HS-27A (cell line): Measurements from ENCODE around the gene OPHN1.
"Not testable (repeated sequence)": the region's sequence is repeated elsewhere in the genome, so short reads cannot be mapped to it uniquely, and the experiment has no call there.

Experiments used
- DNase-seq: peaks from one replicate; pipeline ENCODE4 v3.0.0-alpha.2; 2012; ENCODE audit warnings: low read depth, missing footprints

Gene OPHN1

DNA sequence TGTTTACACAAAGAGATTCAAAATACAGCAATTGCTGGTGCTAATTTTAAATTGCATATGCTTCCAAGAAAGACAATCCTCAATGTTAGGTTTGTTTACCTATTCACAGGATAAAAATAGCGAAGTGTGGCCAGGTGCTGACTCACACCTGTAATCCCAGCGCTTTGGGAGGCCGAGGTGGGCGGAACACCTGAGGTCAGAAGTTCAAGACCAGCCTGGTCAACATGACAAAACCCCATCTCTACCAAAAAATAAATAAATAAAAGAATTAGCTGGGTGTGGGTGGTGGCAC is 77.7 kb downstream of the OPHN1 start:
- no peak for DNase-seq

- no peak for DNase-seq
Measured at GRCh38 chrX:68354879-68355628, 78.2 kb downstream of the OPHN1 start.

- no peak for DNase-seq
Measured at GRCh38 chrX:68345025-68345424, 88.3 kb downstream of the OPHN1 start.

GRCh38 chrX:68343551-68343950 is 89.7 kb downstream of the OPHN1 start:
- no peak for DNase-seq

DNA sequence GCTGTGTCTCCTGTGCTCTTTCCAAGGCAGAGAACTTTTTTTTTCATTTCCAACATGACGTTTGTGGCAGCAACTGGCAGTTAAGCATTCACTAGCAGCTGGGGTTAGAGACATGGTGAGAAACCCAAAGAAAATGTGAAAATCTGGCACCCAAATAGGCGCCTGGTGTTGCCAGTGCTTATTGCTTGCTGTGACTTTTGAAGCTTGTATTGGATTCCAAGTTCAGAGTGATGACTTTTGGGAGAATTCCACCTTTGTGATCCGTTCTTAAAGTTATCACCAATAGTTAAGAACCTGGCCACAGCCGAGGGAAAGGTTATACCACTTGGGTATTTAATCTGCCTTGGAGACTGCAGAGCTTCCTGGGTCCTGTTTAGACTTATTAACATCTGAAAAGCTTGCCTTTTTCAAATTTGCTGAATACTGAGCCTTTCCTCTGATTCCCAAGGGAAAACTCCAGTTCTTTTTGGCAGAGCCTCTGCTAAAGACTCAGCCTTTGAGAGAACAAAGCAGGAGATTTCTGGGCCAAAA is 101.0 kb downstream of the OPHN1 start:
- no peak for DNase-seq

DNA sequence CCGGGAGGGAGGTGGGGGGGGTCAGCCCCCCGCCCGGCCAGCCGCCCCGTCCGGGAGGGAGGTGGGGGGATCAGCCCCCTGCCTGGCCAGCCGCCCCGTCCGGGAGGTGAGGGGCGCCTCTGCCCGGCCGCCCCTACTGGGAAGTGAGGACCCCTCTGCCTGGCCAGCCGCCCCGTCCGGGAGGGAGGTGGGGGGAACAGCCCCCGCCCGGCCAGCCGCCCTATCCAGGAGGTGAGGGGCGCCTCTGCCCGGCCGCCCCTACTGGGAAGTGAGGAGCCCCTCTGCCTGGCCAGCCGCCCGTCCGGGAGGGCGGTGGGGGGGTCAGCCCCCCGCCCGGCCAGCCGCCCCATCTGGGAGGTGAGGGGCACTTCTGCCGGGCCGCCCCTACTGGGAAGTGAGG is 106.5 kb downstream of the OPHN1 start:
- not testable (repeated sequence) for DNase-seq

DNA sequence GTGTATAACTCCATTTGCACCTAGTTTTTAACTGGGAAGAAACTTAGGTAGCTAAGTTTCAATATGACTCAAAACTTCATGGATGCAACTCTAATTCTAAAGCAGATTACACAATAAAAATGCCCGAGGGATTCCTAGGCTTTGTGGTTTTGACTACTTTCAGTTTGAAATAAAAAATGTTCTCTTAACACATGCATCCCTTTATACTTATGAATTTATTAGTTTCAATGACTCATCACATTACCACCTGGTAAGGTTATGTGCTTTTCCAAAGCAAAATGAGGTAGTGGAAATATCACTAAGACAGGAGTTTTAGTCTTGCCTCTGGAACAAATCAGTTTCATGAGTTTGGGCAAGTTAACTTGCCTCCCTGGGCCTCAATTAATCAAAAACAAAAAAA is 125.5 kb downstream of the OPHN1 start:
- peak; percentile 23 for DNase-seq

DNA sequence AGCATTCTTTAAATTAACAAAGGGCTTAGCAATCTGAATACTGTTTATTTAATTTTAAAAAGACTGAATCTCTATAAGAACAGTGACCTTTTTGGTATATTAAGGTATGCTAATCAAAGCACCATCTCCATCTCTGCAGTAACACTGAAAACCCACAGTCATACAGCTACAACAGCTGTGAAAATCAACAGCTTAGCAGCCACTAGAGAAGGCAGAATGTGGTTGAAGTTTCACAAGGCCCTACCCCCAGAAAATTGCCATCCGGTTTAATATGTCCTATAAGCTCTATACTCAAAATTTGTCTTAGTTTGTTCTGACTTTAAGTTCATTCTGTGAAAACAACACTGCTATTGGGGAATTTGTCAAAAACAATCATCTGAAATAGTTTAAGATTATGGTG is 128.7 kb downstream of the OPHN1 start:
- DNase-seq = no peak

- no peak for DNase-seq
Measured at GRCh38 chrX:68299898-68300297, 133.4 kb downstream of the OPHN1 start.

DNA sequence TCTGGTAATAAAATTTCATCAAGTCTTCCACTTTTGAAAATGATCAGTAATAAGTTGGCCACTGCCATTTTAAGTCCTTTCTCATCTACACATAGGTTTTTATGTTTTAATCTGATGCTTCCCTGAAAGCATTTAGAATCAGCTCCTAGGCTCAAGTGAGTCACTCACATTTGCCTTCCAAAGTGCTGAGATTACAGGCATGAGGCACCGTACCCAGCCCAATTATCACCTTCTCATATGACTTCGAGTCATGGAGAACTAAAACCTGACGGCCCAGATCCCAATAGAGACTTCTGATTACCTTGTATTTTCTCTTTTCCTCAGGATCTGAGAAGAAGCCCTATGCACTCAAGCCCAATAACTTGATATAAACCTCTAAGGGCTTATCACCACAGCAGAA is 140.8 kb downstream of the OPHN1 start:
- peak; percentile 5 for DNase-seq

DNA sequence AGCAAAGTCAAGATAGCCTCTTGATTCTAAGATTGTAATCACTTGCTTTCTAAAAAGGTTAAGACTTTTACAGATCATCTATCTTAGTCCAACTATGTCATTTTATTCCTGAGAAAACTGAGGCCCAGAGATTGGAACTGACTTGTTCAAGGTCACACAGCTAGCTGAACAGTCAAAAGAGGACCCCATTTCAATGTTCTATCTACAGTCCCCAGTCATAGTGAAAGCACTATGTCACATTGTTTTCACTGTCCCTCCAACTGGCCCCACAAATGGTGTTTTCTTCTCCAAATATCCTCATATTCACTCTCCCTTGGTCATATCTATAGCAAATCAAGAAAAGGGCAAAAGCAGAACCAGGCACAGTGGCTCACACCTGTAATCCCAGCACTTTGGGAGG is 145.2 kb downstream of the OPHN1 start:
- no peak for DNase-seq

DNA sequence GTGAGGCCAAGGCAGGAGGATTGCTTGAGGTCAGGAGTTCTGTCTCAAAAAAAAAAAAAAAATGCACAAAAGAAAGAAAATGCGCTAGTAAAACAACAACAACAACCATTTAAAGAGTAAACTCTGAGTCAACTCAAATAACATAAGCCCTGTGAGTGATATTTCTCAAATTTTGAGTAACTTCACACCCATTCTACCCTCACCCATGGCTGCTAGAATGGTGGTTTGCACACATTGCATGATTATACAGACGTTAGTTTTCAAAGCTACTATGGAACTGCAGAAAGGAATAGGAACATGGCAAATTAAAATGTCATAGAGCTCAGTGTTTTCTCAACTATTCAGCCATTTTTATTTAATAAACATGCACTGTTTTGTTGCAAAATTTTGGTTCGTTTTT is 145.9 kb downstream of the OPHN1 start:
- no peak for DNase-seq

DNA sequence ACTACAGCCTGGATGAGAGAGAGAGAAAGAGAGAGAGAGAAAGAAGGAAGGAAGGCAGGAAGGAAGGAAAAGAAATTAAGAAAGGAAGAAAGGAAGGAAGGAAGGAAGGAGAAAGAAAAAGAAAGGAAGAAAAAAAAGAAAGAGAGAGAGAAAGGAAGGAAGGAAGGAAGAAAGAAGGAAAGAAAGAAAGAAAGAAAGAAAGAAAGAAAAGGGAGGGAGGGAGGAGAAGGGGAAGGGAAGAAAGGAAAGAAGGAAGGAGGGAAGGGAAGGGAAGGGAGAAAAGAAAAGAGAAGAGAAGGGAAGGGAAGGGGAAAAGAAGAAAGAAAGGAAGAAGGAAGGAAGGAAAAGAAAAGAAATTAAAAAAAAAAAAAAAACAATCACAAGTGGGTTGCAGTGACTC is 146.3 kb downstream of the OPHN1 start:
- no peak for DNase-seq

GRCh38 chrX:68286076-68286475 is 147.2 kb downstream of the OPHN1 start:
- DNase-seq = no peak

- no peak for DNase-seq
Measured at GRCh38 chrX:68284281-68284904, 148.9 kb downstream of the OPHN1 start.

GRCh38 chrX:68273887-68274286 is 159.4 kb downstream of the OPHN1 start:
- DNase-seq = no peak

DNA sequence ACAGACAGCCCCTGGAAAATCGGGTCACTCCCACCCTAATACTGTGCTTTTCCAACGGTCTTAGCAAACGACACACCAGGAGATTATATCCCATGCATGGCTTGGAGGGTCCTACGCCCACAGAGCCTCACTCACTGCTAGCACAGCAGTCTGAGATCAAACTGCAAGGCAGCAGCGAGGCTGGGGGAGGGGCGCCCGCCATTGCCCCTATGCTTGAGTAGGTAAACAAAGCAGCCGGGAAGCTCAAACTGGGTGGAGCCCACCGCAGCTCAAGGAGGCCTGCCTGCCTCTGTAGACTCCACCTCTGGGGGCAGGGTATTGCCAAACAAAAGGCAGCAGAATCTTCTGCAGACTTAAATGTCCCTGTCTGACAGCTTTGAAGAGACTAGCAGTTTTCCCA is 168.5 kb downstream of the OPHN1 start:
- DNase-seq = not testable (repeated sequence)

DNA sequence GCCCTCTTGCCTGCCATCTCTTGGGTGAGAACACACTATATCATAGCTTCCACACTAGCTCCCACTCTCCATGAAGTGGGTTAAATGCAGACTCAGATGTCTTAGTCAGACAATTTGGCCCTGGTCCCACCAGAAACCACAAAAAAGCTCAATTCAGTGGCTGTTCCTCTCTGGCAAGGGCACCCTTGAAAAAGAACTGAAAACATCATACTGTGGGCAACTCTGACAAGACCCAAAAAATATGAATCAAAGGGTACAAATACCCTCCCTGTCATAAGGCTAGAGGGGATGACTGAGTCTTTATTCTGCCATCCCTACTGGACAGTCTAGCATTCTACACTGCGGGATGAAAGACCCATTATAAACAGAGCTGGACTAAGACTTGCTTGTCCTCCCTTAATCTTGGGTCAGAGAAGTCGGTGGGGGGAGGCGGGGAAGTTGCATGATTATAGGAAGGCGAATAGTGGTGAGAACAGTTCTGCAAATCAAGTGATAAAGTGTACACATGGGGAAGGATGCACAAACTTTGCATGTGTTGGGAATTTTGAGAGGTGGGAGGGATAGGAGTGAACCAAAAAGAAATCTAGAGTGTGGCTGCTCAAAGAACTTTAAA is 172.1 kb downstream of the OPHN1 start:
- DNase-seq = no peak

DNA sequence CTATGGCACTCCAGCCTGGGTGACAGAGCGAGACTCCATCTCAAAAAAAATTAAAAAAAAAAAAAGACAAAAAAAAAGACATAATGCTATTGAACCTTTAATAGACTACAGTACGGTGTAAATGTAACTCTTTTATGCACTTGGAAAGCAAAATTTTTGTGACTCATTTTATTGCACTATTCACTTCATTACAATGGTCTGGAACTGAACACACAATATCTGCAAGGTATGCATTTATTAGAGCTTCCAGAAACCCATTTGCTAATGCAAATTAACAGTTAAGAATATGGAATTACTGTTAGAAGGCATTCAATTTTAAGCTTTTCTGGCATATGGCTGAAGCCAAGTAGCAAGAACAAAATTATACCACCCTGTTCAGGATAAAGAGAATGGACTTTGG is 176.3 kb downstream of the OPHN1 start:
- no peak for DNase-seq

DNA sequence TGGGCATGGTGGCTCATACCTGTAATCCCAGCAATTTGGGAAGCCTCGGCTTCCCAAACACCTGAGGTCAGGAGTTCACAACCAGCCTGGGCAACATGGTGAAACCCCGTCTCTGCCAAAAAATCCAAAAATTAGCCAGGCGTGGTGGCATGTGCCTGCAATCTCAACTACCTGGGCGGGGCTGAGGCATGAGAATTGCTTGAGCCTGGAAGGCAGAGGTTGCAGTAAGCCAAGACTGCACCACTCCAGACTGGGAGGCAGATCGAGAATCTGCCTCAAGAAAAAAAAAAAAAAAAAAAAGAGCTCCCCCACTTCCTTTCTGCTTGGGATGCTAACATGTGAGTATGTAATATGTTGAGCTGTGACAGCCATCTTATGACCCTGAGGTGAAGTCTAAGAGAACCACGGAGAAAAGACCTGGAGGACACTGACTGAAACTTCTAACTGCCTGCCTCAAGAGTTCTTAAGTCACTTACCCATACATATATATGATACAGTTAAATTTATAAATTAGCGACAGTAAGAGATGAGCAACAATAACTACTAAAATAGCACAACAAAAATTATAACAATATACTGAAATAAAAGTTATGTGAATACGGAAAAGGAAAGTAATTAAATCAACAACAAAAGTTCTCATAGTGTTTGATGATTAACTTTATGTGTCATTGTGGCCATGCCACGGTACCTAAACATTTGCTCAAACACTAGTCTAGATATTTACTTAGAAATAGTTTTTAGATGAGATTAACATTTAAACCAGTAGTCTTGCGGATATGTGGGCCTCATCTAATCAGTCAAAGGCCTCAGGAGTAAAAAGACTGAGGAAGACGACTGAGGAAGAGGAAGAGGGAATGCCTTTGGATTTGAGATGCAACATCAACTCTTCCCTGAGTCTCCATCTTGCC is 178.3 kb downstream of the OPHN1 start:
- no peak for DNase-seq

GRCh38 chrX:68252664-68253063 is 180.6 kb downstream of the OPHN1 start:
- DNase-seq = no peak

GRCh38 chrX:68249903-68250302 is 183.4 kb downstream of the OPHN1 start:
- DNase-seq = no peak
